ENCODE results near the gene ZNF415.
"Not testable (repeated sequence)": the region's sequence is repeated elsewhere in the genome, so short reads cannot be mapped to it uniquely, and the experiment has no call there.

The ZNF415 gene

GRCh38 chr19:53132141-53132991, at the start of gene ZNF415:
ZNF415 (minus strand) TSS chr19:53132910; CDS start chr19:53122676, 10,234 bp downstream.
- no peak for DNase-seq

GRCh38 chr19:53182202-53182601, 49.5 kb upstream of the ZNF415 start:
- no peak for DNase-seq

- no peak for DNase-seq
Observed at GRCh38 chr19:53177986-53178385, 45.3 kb upstream of the ZNF415 start.

GRCh38 chr19:53172889-53173288, 40.2 kb upstream of the ZNF415 start:
- DNase-seq, result no peak

- no peak for DNase-seq
Observed at GRCh38 chr19:53165691-53166091, 33.0 kb upstream of the ZNF415 start.

GRCh38 chr19:53161123-53161522, 28.4 kb upstream of the ZNF415 start:
- no peak for DNase-seq

GRCh38 chr19:53160350-53160749, 27.6 kb upstream of the ZNF415 start:
- DNase-seq, result no peak

- DNase-seq, result no peak
Observed at GRCh38 chr19:53158119-53158656, 25.5 kb upstream of the ZNF415 start.

- DNase-seq, result no peak
Observed at GRCh38 chr19:53157626-53158025, 24.9 kb upstream of the ZNF415 start.

GRCh38 chr19:53156850-53157249, 24.1 kb upstream of the ZNF415 start:
- no peak for DNase-seq

GRCh38 chr19:53147645-53148044, 14.9 kb upstream of the ZNF415 start:
- no peak for DNase-seq

GRCh38 chr19:53140351-53140750, 7.6 kb upstream of the ZNF415 start:
- no peak for DNase-seq

GRCh38 chr19:53136432-53136831, 3.7 kb upstream of the ZNF415 start:
- DNase-seq, result no peak

GRCh38 chr19:53131727-53132126, 983 bp downstream of the ZNF415 start:
- no peak for DNase-seq

- DNase-seq, result no peak
Observed at GRCh38 chr19:53131085-53131590, 1.6 kb downstream of the ZNF415 start.

GRCh38 chr19:53130506-53130905, 2.2 kb downstream of the ZNF415 start:
- DNase-seq, result no peak

- not testable (repeated sequence) for DNase-seq
Observed at GRCh38 chr19:53126733-53127526, 5.8 kb downstream of the ZNF415 start.

GRCh38 chr19:53123400-53123799, 9.3 kb downstream of the ZNF415 start:
- no peak for DNase-seq

- no peak for DNase-seq
Observed at GRCh38 chr19:53112286-53112685, 20.4 kb downstream of the ZNF415 start.

GRCh38 chr19:53109527-53109926, 23.2 kb downstream of the ZNF415 start:
- DNase-seq, result no peak

- peak; percentile 47 for DNase-seq
Observed at GRCh38 chr19:53103234-53104203, 29.2 kb downstream of the ZNF415 start, which contains the start of gene ZNF160. ZNF160 (minus strand) TSS chr19:53103422; CDS start chr19:53086276, 17,146 bp downstream.

- no peak for DNase-seq
Observed at GRCh38 chr19:53102756-53103233, 29.9 kb downstream of the ZNF415 start.

Data from cortex of kidney (tissue), 1 donor.